WTC11 (cell line): Measurements from ENCODE around the gene EPN2.

ENCODE experiments used
- ATF2 ChIP-seq: sonication (generic); formaldehyde crosslinking; IDR thresholded peaks from 2 replicates; pipeline ENCODE4 v1.8.1; 2022; ENCODE audit warnings: low read depth, missing genetic modification reagents, borderline replicate concordance
- ATF3 ChIP-seq: sonication (generic); formaldehyde crosslinking; conservative IDR thresholded peaks from 2 replicates; pipeline ENCODE4 v1.8.1; 2022; ENCODE audit warnings: mild to moderate bottlenecking, missing genetic modification reagents
- ETV6 ChIP-seq: sonication (generic); formaldehyde crosslinking; IDR thresholded peaks from 2 replicates; pipeline ENCODE4 v1.8.1; 2022; ENCODE audit warnings: mild to moderate bottlenecking, missing genetic modification reagents
- NFYB ChIP-seq: sonication (generic); formaldehyde crosslinking; conservative IDR thresholded peaks from 2 replicates; pipeline ENCODE4 v1.8.0; 2022; ENCODE audit warnings: low read depth, missing genetic modification reagents
- NR3C1 ChIP-seq: sonication (generic); formaldehyde crosslinking; conservative IDR thresholded peaks from 2 replicates; pipeline ENCODE4 v1.8.1; 2023; ENCODE audit warnings: low read depth, mild to moderate bottlenecking, missing genetic modification reagents
- ZBTB21 ChIP-seq: sonication (generic); formaldehyde crosslinking; IDR thresholded peaks from 2 replicates; pipeline ENCODE4 v1.8.1; 2023; ENCODE audit warnings: mild to moderate bottlenecking, missing genetic modification reagents, borderline replicate concordance
- TF ChIP-seq, protein P1 (sequence below): fragments of 200-600 bp; IDR thresholded peaks from 2 replicates; pipeline ENCODE4 v1.8.0; 2022; ENCODE audit warnings: antibody characterized with exemption
- TF ChIP-seq, protein P2 (sequence below): sonication (generic); formaldehyde crosslinking; IDR thresholded peaks from 2 replicates; pipeline ENCODE4 v1.8.1; 2022; ENCODE audit warnings: mild to moderate bottlenecking, missing genetic modification reagents, moderate library complexity, borderline replicate concordance

DNA sequence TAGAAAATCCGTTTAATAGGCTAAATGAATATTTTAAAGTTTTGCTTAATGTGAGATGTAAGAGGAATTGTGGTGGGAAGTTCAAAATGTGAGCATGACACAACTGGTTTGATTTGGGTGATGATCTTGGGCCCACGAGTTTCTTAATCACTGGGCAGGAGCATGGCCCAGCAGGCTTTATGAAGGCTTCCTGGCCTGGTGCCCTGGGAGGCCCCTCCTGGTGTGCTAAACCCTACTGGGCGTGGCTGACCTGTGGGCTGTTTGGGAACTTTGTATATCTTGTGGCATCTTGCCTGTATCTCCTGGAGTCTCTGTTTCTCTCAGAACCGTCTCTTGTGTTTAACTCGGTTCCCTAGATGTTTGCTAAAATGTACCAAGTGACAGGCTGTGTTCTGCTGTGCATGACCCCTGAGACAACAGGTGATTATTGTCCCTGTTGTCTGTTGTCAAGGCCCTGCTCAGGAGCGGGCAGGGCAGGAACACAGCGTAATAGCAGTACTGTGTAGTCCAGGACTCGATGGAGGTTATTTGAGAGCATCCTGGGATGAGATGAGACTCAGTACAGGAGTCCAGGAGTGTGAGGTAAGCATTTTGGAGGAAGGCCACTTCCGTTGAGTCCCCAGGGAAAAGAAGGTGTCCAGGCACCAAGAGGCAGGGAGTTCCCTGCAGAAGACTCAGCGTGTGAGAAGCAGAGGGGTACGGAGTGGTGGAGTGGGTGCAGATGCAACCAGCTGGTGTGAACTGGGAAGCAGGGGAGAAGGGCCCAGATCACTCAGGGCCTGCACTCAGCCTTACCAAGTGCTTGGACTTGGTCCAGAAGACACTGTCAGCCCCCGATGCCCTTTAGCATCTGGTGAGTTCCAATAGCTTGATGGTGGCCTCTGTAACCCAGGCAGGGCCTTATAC lies 76.8 kb downstream of the EPN2 start:
- TF ChIP-seq, protein P1, sequence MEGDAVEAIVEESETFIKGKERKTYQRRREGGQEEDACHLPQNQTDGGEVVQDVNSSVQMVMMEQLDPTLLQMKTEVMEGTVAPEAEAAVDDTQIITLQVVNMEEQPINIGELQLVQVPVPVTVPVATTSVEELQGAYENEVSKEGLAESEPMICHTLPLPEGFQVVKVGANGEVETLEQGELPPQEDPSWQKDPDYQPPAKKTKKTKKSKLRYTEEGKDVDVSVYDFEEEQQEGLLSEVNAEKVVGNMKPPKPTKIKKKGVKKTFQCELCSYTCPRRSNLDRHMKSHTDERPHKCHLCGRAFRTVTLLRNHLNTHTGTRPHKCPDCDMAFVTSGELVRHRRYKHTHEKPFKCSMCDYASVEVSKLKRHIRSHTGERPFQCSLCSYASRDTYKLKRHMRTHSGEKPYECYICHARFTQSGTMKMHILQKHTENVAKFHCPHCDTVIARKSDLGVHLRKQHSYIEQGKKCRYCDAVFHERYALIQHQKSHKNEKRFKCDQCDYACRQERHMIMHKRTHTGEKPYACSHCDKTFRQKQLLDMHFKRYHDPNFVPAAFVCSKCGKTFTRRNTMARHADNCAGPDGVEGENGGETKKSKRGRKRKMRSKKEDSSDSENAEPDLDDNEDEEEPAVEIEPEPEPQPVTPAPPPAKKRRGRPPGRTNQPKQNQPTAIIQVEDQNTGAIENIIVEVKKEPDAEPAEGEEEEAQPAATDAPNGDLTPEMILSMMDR = no peak
- TF ChIP-seq NR3C1 (no peak), ZBTB21 (CRISPR knock-in tag) (no peak), ATF2 (CRISPR knock-in tag) (no peak), NFYB (no peak), ATF3 (CRISPR knock-in tag) (no peak), ETV6 (CRISPR knock-in tag) (no peak)
- TF ChIP-seq, protein P2, sequence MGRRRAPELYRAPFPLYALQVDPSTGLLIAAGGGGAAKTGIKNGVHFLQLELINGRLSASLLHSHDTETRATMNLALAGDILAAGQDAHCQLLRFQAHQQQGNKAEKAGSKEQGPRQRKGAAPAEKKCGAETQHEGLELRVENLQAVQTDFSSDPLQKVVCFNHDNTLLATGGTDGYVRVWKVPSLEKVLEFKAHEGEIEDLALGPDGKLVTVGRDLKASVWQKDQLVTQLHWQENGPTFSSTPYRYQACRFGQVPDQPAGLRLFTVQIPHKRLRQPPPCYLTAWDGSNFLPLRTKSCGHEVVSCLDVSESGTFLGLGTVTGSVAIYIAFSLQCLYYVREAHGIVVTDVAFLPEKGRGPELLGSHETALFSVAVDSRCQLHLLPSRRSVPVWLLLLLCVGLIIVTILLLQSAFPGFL (CRISPR knock-in tag) = no peak
